B cell (primary cell): ENCODE data around the gene GIT1. TPM values are rescaled to one million over a fixed set of nuclear protein-coding genes. Genes with fewer than 3 reads are reported as not detected.

Source experiments
- ATAC-seq: fragments of 200-7000 bp; cut with Tn5 transposase; one replicate; pipeline ENCODE4 v1.10.0; 2021; ENCODE audit warnings: low read depth, mild to moderate bottlenecking, moderate number of reproducible peaks, moderate library complexity
- CTCF ChIA-PET: fragments of 350-600 bp; sonication (Branson Sonifier 250); formaldehyde crosslinking; loops from one replicate; lab custom pipeline; 2021; ENCODE audit warnings: antibody characterized with exemption, inconsistent platforms; lab: Charles Lee
- POLR2A ChIA-PET: fragments of 350-600 bp; sonication (Branson Sonifier 250); formaldehyde crosslinking; loops from one replicate; lab custom pipeline; 2021; ENCODE audit warnings: antibody characterized with exemption; lab: Charles Lee
- DNase-seq: peaks from one replicate; pipeline ENCODE4 v3.0.0; 2013
- H2AFZ ChIP-seq: 2 replicates; pipeline ENCODE4 v1.6.1; 2012; ENCODE audit warnings: mild to moderate bottlenecking, low read depth, low read length; ENCODE audit not compliant: insufficient read depth, poor library complexity, severe bottlenecking
- H3K27ac ChIP-seq, 2 donors: 1 replicate in 1 of 2; 2 replicates in 1 of 2; pipeline ENCODE4 v1.5.1; 2012 to 2013; ENCODE audit warnings: low read length in 2 of 2, mild to moderate bottlenecking in 2 of 2, moderate library complexity in 1 of 2
- H3K27me3 ChIP-seq, 4 experiments: fragments of 200-600 bp in 1 of 4; sonication (generic) in 1 of 4; replicated peaks in 1 of 4; 1 replicate in 2 of 4; 2 replicates in 2 of 4; pipeline versions ENCODE4 v1.6.1 to v1.7.0; 2013 to 2016; ENCODE audit warnings: low read length in 3 of 4, mild to moderate bottlenecking in 2 of 4, mixed read lengths in 1 of 4, moderate library complexity in 1 of 4; ENCODE audit not compliant: insufficient read depth in 4 of 4, control insufficient read depth in 3 of 4; ENCODE audit errors: control extremely low read depth in 1 of 4
- H3K36me3 ChIP-seq, 2 experiments: replicated peaks in 1 of 2; 1 replicate in 1 of 2; 2 replicates in 1 of 2; pipeline versions ENCODE4 v1.6.1 to v1.7.1; 2013; ENCODE audit warnings: low read length in 1 of 2; ENCODE audit not compliant: insufficient read depth in 2 of 2, control insufficient read depth in 1 of 2; ENCODE audit errors: control extremely low read depth in 1 of 2, extremely low read depth in 1 of 2
- H3K4me1 ChIP-seq, 2 donors: fragments of 200-600 bp in 1 of 2; sonication (generic) in 1 of 2; 1 replicate in 1 of 2; 2 replicates in 1 of 2; pipeline versions ENCODE4 v1.5.1 to v1.6.1; 2013 to 2017; ENCODE audit warnings: low read length in 2 of 2; ENCODE audit not compliant: control insufficient read depth in 2 of 2, insufficient read depth in 2 of 2
- H3K4me2 ChIP-seq: replicated peaks from 2 replicates; pipeline ENCODE3; 2012; ENCODE audit warnings: mild to moderate bottlenecking, low read depth, low read length; ENCODE audit not compliant: poor library complexity, severe bottlenecking
- H3K4me3 ChIP-seq, 5 experiments: fragments of 200-600 bp in 1 of 5; sonication (generic) in 1 of 5; 1 replicate in 3 of 5; 2 replicates in 2 of 5; pipeline versions ENCODE4 v1.5.1 to v1.7.0; 2011 to 2016; ENCODE audit warnings: low read length in 4 of 5, mild to moderate bottlenecking in 4 of 5, low read depth in 2 of 5, control low read depth in 1 of 5, moderate library complexity in 1 of 5; ENCODE audit not compliant: insufficient read depth in 1 of 5; ENCODE audit errors: control extremely low read depth in 1 of 5, extremely low read depth in 1 of 5
- H3K79me2 ChIP-seq: fragments of 200-600 bp; sonication (generic); one replicate; pipeline ENCODE4 v1.6.0; 2016; ENCODE audit warnings: low read length; ENCODE audit not compliant: control insufficient read depth, insufficient read depth
- H3K9ac ChIP-seq: fragments of 200-600 bp; sonication (generic); 2 replicates; pipeline ENCODE4 v1.6.1; 2017; ENCODE audit warnings: mild to moderate bottlenecking, low read length, moderate library complexity
- H3K9me3 ChIP-seq, 3 donors: one replicate each; pipeline versions ENCODE4 v1.6.1 to v1.7.1; 2013; ENCODE audit warnings: low read length in 2 of 3; ENCODE audit not compliant: control insufficient read depth in 2 of 3, insufficient read depth in 1 of 3; ENCODE audit errors: control extremely low read depth in 1 of 3
- H4K20me1 ChIP-seq: 2 replicates; pipeline ENCODE4 v1.6.0; 2012; ENCODE audit warnings: mild to moderate bottlenecking, low read length; ENCODE audit not compliant: insufficient read depth, control insufficient read depth, poor library complexity, severe bottlenecking
- H3K27ac Mint-ChIP-seq: one replicate; pipeline ENCODE4 v1.8.0; 2021; ENCODE audit warnings: mixed read lengths
- H3K27me3 Mint-ChIP-seq: one replicate; pipeline ENCODE4 v1.8.0; 2021; ENCODE audit warnings: mixed read lengths
- H3K4me1 Mint-ChIP-seq: one replicate; pipeline ENCODE4 v1.8.0; 2021; ENCODE audit warnings: mixed read lengths
- H3K4me3 Mint-ChIP-seq: one replicate; pipeline ENCODE4 v1.8.0; 2021; ENCODE audit warnings: mixed read lengths
- H3K9me3 Mint-ChIP-seq: one replicate; pipeline ENCODE4 v1.8.0; 2022; ENCODE audit warnings: mixed read lengths; ENCODE audit not compliant: insufficient read depth
- EZH2 ChIP-seq: IDR thresholded peaks from 2 replicates; pipeline ENCODE4 v1.6.1; 2012; ENCODE audit warnings: borderline replicate concordance, low read depth, mild to moderate bottlenecking, moderate library complexity, low read length; ENCODE audit not compliant: insufficient read depth, poor library complexity, severe bottlenecking
- WGBS: methylation state at CpG from one replicate; pipeline ENCODE4 v1.1.5; 2013; ENCODE audit warnings: missing lambda C conversion rate; ENCODE audit not compliant: insufficient coverage; 5-methylcytosine and 5-hydroxymethylcytosine counted together
- intact Hi-C: fragments of 100-400 bp; cut with micrococcal nuclease; formaldehyde crosslinking; loops from one replicate; pipeline ENCODE4 v1.10.0; 2022
- polyA plus RNA-seq: library from polyadenylated mRNA; depleted of rRNA; stranded (reverse); fragments of >200 nt; gene quantifications from 2 replicates; pipeline ENCODE4 v1.2.3, GENCODE V29; 2012
- total RNA-seq, 2 donors: library from RNA; stranded (reverse); fragments of 120-200 nt in 1 of 2; gene quantifications; 1 replicate in 1 of 2; 2 replicates in 1 of 2; pipeline versions ENCODE4 v1.2.3 to v1.2.4, GENCODE V29; 2013 to 2022
- TF ChIP-seq, protein P1 (sequence below): fragments of 200-600 bp; IDR thresholded peaks from one replicate; pipeline ENCODE4 v1.8.0; 2022; ENCODE audit warnings: antibody characterized with exemption, mild to moderate bottlenecking

Gene GIT1
- total and polyA plus RNA-seq, 2 donors (not counting 1 experiment from before 2014, with no cell fraction given): 49.3 to 61.9 TPM

- Mint-ChIP-seq H3K9me3 (no peaks in the 10 kb centered on the region), H3K4me3 (peak overlapping the region; percentile 91), H3K4me1 (peaks cover 50% of the 10 kb centered on the region), H3K27ac (peak overlapping the region; percentile 73), H3K27me3 (no peaks in the 10 kb centered on the region)
- TF ChIP-seq, protein P1, sequence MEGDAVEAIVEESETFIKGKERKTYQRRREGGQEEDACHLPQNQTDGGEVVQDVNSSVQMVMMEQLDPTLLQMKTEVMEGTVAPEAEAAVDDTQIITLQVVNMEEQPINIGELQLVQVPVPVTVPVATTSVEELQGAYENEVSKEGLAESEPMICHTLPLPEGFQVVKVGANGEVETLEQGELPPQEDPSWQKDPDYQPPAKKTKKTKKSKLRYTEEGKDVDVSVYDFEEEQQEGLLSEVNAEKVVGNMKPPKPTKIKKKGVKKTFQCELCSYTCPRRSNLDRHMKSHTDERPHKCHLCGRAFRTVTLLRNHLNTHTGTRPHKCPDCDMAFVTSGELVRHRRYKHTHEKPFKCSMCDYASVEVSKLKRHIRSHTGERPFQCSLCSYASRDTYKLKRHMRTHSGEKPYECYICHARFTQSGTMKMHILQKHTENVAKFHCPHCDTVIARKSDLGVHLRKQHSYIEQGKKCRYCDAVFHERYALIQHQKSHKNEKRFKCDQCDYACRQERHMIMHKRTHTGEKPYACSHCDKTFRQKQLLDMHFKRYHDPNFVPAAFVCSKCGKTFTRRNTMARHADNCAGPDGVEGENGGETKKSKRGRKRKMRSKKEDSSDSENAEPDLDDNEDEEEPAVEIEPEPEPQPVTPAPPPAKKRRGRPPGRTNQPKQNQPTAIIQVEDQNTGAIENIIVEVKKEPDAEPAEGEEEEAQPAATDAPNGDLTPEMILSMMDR: peak; percentile 97
- no peak for TF ChIP-seq EZH2
- peak; percentile 82 for DNase-seq
- H3K79me2 ChIP-seq: peaks cover 30% of the 10 kb centered on the region
- H3K9me3 ChIP-seq: peaks cover 0 to 2% (median 0%) of the 10 kb centered on the region in 3 donors
- H4K20me1 ChIP-seq: peaks cover 14% of the 10 kb centered on the region
- intact Hi-C loops: loop anchor here (1.0 to 5.0 kb wide), 3 partner anchors 12 to 170 kb away; no protein-coding TSS in a partner anchor
- no peak overlapping the region for H3K27ac ChIP-seq
- peak overlapping the region; percentile 99 for H2AFZ ChIP-seq
- WGBS: 30% methylated on average over 8 of the region's 25 CpGs
- CTCF ChIA-PET: interaction anchor here (0.6 to 4.7 kb wide), 32 partner anchors 8 to 503 kb away, joined by 3 to 126 read pairs (median 4); partner anchors contain the start of genes ABHD15 and TP53I13
- no peaks in the 10 kb centered on the region for H3K36me3 ChIP-seq
- peak overlapping the region; percentile 85 for H3K9ac ChIP-seq
- peaks cover 0 to 7% (median 2%) of the 10 kb centered on the region in 4 experiments for H3K27me3 ChIP-seq
- ATAC-seq: peak; percentile 50
- POLR2A ChIA-PET: interaction anchor here (0.6 to 3.0 kb wide), 7 partner anchors 7 to 470 kb away, joined by 3 to 18 read pairs (median 5); partner anchors contain the start of gene TP53I13
- H3K4me3 ChIP-seq: peak overlapping the region in 4 of 5 experiments; percentile 31 to 75 (median 53)
- H3K4me2 ChIP-seq: peak overlapping the region; percentile 99
- peaks cover 50 to 60% of the 10 kb centered on the region in 2 donors for H3K4me1 ChIP-seq
Observed at GRCh38 chr17:29591737-29592608, 2.5 kb upstream of the GIT1 start.
